HG03159 (cell line): ENCODE measurements around the gene TIGD6.

Source experiments
- ATAC-seq: cut with Tn5 transposase; IDR thresholded peaks from one replicate; pipeline ENCODE4 v1.9.1; 2021; ENCODE audit warnings: mild to moderate bottlenecking, moderate library complexity; ENCODE audit not compliant: unreplicated experiment

The TIGD6 gene

DNA sequence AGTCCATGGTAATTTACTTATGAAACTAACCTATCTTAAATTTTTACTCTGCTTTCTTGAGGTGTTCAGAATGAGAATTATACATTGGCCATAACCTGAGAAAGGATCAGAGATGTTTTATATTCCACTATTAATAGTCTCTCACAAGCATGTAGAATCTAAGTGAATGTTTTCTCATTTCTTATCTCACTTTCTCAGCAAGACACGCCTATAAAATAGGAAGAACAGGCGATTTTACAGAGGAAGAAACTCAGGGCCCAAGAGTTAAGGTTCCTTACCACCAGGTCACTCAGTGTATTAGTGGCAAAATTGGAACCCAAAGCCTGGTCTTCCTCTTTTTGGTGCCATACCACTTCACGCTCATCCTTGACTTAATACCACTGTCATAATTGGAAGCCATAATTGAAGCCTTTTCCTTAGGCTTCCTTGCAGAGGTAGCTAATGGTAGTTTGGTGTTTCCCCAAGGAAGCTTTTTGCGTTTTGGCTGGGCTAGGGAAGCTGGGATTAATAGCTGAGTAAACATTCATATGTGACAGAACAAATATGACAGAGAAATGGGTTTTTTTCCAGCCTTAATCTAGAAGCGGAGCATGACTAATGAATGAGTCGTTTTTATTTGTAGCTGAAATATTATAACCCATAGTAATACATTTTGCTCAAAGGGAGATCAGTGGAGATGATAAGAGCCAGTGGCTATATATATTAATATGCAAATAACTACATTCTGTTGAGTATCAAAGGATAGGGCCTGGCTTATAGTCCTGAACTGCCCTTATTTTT, 17.0 kb upstream of the TIGD6 start:
- no peak for ATAC-seq

DNA sequence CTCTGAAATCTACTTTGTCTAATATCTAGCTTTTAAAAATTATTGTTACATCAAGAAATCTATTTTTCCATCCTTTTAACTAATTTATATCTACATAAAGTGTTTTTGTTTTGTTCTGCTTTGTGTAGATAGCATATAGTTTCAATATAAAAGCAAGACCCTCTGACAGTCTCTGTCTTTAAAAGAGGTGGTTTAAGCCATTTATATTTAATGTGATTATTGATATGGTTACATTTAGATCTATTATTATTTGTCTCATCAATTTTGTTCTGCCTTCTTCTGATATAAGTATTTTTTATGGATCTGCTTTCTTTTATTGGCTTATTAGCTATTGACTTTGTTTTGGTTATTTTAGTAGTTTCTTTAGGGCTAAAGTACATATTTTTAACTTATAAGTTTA, 16.1 kb upstream of the TIGD6 start:
- ATAC-seq = no peak

DNA sequence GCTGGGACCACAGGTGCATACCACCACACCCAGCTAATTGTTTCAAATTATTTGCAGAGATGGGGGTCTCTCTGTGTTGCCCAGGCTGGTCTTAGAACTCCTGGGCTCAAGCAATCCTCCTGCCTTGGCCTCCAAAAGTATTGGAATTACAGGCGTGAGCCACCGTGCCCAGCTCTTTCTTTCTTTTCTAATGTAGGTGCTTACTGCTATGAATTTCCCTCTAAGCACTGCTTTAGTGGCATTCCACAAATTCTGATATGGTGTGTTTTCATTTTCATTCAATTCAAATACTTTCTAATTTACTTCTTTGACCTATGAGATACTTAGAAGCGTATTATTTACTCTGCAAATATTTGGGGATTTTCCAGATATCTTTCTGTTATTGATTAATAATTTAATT, 15.0 kb upstream of the TIGD6 start:
- no peak for ATAC-seq

DNA sequence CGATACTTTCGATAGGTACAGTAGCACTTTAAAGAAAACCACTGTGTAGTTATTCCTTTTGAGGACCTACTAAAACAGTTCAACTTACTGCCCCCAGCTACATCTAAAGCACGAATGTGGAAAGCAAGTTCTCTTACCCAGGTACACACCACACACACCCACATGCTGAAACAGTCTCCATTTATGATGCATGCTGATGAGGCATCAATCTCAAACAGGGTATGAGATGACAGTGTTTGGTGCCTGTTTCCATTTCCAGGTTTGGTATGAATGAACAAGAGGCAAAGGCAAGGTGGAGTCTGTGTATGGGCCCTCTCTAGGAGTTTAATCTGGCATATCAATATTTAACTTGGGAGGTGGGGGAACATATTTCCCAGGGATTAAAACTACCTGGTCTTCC, 14.0 kb upstream of the TIGD6 start:
- ATAC-seq = no peak

DNA sequence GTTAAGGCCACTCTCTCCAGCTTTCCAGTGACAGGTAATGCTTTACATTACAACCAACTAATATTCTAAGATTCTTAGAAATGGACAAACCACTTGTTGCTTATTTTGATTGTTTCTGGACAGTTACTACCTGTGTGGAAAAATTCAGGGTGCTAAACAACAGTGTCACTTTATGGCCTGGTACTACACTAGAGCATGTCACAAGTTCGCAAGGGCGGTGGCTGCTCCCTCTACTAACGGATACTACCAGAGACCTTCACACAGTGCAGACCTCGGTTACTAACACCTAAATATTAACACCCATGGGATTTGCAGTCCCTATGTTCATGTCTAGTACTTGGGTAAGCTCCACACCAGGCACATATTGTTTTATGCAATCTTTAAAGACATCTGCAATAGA, 13.5 kb upstream of the TIGD6 start:
- ATAC-seq = no peak

DNA sequence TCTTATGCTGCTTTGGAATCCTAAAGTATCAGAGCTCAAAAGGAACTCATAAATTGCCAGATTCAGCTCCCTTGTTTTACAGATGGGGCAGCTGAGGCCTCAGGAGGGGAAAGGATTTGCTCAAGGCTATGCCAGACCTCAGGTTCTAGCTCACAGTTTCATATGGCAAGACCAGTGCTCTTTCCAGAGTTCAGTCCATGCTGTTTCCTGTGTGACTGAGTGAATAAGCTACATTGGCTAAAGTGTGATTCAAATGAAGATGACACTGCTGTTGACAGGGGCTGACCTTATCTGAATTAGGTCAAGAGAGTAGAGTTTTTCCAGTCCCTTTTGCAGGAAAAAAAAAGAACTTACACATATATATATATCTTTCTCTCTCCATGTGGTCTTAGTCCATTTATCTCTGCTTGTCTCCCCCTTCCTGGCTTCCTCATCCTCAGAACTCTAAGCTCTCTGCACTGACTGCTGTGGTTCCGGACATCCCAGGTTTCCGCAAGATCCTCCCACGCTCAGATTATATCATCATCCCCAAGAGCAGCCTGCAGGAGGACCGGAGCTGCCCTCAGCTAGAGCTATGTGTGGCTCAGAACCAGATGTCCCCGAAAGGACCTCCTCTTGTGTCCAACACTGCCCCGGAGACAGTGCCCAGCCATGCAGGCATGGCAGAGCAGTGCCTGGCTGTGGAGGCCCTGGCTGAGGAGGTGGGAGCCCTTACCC, 9.4 kb upstream of the TIGD6 start:
- no peak for ATAC-seq

DNA sequence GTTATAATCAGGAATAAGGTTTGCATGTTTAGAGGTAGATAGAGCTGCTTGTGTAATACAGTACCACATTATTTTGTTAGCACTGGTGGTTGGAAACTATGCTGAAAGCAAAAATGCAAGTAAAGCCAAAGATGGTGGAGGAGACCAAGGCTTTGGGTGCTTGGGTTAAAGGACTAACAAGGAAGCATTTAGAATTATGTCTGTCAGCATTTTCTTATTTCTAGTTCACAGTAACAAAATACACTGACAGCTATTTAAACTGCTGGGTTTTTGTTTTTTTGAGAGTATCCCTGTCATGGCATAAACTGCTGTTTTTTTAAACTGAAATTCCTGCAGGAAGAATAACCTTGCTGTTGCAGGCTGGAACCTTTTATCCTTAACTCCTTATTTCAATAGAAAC, 6.6 kb upstream of the TIGD6 start:
- no peak for ATAC-seq

- no peak for ATAC-seq
Measured at GRCh38 chr5:150006318-150006717, 5.9 kb upstream of the TIGD6 start.

DNA sequence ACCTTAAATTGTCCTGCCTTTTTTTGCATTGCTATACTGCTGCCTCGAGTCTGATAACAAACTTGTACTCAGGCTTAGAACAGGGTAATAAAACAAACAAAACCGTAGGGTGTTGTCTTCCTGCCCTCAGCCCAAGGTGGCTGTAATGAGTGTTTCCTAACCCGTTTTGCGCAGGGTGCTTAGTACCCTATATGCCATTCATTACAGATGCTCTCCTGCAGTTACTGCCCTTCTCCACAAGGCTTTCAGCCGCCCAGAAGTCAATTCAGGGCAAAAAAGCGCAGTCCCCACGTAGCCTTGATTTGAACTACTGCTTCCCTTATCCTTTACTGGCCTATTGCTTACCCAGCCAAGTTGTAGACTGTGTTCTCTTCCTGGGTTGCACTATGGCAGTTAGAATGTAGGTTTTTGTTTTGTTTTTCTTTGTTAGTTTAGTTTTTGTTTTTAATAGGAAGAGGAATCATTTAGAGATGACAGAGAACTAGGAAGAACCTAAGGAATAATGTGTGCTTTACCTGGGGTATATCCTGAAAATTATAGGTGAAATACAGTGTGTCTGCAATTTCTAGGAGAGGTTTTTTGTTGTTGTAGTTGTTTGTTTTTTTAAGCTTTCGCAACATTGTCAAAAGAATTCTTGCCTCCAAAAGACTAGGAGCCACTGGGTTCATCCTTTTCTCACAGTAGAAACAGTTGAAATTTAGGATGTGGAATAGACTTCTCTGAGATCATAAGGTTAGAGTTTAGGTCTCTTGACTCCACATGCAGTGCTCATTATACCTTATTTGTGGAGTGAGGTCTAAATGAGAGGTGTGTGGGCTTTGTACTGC, 1.4 kb upstream of the TIGD6 start:
- peak; percentile 55 for ATAC-seq

GRCh38 chr5:150000990-150001659, 671 bp upstream of the TIGD6 start:
- peak; percentile 20 for ATAC-seq

DNA sequence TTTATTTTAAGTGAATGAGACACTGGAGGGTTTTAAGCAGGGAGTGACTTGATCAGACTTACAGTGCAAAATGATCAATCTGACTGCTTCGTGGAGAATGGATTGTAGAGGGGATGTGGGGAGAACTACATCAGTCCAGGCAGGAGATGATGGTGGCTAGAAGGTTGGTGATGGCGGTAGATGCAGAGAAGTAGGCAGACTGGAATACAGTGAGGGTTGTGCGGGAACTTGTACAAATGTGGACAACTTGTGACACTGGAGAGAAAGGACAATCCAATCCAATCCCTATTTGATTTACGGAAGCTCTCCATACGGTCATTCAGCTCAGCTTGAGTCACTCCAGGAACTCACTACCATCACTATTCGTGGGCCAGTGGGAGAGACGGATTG, 593 bp downstream of the TIGD6 start:
- ATAC-seq = no peak

DNA sequence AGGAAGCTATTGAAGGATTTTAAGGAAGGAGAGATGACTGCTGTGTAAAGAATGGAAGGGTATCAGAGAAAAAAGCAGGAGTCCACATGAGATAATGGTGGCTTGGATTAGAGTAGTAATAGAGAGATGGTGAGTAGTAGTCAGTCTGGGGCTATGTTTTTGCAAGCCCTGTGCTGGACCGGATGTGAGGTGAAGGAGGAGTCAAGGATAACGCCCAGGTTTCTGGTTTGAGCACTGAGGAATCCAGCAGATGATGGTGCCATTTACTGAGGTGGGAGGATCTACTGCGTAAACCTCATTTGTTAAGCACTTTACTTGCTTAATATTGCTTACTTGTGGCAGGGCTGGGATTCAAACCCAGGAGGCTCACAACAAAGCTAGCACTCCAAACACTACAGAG, 1.1 kb downstream of the TIGD6 start:
- no peak for ATAC-seq

DNA sequence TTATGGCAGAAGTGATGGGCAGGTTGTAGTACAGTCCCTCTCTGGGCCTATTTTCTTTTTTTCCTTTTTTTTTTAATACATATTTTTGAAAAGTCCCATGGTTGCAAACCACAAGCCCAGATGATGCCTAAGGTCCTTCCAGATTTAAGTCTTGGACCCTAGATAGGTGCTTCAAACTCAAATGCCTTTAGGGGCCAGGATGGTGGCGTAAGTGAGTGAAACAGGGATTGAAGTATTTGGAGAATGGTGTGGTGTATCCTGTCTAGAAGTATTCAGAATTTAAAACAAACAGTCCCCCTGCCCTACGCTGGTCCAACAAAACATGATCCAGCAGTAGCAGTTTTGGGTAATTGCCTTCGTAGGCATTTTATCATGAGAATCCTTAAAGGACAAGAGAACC, 2.2 kb downstream of the TIGD6 start:
- ATAC-seq = no peak

GRCh38 chr5:149996205-149996890, 4.1 kb downstream of the TIGD6 start:
- ATAC-seq = no peak

- no peak for ATAC-seq
Measured at GRCh38 chr5:149995385-149996204, 4.9 kb downstream of the TIGD6 start.

DNA sequence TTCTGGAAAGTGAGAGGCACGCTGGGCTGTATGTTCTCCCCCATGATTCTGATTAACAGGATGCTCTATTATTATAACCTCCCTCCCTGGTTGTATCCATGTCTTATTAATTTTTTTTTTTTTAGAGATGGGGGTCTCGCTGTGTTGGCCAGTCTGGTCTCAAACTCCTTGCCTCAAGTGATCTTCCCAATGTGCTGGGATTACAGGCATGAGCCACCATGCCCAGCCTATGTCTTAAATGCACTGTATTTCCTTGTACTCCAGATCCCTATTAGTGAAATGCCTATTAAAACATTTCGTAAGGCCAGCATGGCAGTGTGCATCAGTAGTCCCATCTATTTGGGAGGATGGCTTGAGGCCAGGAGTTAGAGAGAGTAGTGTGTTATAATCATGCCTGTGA, 7.0 kb downstream of the TIGD6 start:
- no peak for ATAC-seq

DNA sequence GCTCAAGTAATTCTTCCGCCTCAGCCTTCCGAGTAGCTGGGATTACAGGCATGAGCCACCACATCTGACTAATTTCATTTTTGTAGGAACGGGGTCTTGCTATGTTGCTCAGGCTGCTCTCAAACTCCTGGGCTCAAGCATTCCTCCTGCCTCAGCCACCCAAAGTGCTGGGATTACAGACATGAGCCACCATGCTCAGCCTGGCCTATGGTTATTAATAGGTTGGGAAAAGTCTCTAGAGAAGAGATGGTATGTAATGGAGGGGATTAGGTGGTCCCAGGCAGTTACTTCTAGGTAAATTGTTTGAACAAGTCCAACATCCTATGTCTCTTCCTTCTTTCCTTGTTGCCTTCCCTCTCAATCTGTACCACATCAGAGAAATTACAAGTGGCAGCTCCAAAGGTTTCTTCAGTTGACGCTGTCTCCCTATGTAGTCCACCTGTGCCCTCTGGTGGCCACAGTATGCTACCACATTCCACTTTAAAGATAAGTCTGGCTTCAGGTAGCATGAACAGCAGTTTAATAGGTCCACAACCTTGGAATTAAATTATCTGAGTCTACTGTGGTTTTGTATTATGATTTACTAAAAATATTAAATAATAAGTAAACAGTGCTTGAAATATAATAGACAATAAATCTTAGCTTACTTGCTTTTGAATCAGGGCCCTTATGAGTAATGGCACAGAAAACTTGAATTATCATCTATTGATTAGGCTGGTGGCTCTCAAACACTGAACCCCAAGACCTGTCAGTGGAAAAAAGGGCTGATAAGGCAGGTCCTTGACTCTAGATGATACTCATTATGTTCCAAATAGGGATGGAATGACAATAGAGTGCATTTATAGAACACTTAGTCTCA, 9.7 kb downstream of the TIGD6 start:
- ATAC-seq = no peak

DNA sequence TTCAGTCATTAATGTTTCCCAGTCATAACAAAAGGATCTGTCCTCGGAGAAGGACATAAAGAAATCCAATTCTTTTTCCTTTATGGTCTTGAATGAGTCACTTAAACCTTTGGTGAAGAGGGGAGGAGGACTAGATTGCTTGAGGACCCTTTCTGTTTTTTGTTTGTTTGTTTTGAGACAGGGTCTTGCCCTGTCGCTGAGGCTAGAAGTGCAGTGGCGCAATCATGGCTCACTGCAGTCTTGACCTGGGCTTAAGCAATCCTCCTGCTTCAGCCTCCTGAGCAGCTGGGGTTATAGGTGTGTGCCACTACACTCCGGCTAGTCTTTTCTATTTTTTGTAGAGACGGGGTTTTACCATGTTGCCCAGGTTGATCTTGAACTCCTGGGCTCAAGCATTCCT, 12.3 kb downstream of the TIGD6 start:
- ATAC-seq = no peak

GRCh38 chr5:149982505-149982904, 17.9 kb downstream of the TIGD6 start:
- ATAC-seq = no peak
